GM19467 (cell line): ENCODE data around the gene ACVR2A.
A peak's percentile ranks its signal among the peaks of the same experiment; 100 is the strongest.

Experiments used
- ATAC-seq: cut with Tn5 transposase; IDR thresholded peaks from one replicate; pipeline ENCODE4 v1.9.1; 2021; ENCODE audit warnings: mild to moderate bottlenecking, moderate library complexity; ENCODE audit not compliant: unreplicated experiment

ACVR2A gene

GRCh38 chr2:147917161-147917560 is 72.3 kb downstream of the ACVR2A start:
- no peak for ATAC-seq

- ATAC-seq = no peak
Measured at GRCh38 chr2:147923846-147924245, 79.0 kb downstream of the ACVR2A start.

DNA sequence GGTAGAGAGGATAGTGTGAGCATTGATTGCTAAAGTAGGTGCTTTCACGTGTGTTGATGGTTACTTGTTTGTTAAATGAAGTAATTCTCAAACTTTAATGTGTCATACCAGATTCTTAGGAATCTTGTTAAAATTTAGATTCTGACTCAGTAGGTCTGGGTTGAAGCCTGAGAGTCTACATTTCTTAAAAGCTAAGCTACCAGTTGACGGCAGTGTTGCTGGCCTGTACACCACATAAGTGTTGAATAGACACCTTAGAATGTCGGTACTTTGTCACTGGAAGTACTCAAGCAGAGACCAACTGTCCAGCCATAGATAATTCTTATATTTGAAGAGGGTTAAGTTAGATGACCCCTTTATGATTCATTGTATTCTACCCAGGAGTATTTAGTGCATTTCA is 79.8 kb downstream of the ACVR2A start:
- ATAC-seq = no peak

DNA sequence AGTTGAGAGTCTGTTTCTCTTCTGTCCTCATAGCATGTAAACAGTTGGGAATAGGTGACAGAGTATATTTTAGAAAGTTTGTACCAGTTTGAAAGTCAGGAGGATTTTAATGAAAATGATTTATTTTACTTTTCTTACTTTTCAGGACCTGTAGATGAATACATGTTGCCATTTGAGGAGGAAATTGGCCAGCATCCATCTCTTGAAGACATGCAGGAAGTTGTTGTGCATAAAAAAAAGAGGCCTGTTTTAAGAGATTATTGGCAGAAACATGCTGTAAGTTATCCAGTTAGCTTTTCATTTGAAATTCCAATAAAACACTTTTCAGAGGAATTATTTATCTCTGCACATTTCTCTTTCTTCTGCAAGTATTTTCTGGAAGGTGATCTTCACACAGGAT is 81.1 kb downstream of the ACVR2A start:
- no peak for ATAC-seq

- no peak for ATAC-seq
Measured at GRCh38 chr2:147927053-147927588, 82.3 kb downstream of the ACVR2A start.

DNA sequence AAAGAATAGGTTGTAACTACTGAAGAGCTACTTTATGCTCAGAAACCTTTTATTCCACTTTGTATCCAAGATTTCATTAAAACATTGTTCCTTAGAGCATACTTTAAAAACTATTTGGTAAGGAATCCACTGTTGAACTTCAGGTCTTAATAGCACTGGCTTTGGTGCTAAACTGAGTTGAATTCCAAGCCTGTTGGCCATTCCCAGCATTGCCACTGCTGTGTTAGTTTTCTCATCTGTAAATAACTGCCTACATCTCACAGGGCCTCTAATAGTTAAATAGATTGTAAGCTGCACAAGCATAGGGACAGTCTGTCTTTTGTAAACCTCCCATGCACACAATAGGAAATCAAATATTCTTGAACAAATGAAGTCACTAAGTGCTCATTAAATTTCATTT is 89.1 kb downstream of the ACVR2A start:
- no peak for ATAC-seq

GRCh38 chr2:147934881-147935620 is 90.2 kb downstream of the ACVR2A start:
- ATAC-seq = no peak

DNA sequence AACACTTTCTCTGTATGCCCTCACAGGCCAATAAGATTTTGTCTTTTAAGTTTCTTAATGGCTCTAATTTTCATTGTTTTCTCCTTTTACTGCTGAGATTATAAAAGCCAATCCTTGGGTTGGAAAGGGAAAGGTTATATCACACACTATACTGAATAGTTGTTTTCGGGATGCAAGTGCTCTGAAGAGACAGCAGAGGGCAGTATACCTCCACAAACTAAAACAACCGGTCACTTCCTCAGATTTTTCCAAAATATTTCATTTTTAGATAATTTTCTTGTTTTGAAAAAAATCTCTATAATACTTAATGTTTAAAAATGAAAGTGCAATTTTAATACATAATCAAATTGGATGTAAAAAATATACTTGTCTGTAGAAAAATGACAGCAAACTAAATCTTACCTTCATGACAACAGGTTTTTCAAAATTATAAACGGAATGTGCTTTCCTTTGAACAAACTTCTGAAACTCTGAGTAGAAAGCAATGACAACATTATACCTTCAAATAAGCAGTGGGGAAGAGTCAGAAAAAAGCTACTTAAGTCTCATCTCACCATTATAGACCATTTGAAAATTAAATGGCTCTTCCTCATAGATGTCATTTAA is 93.0 kb downstream of the ACVR2A start:
- peak; percentile 65 for ATAC-seq

DNA sequence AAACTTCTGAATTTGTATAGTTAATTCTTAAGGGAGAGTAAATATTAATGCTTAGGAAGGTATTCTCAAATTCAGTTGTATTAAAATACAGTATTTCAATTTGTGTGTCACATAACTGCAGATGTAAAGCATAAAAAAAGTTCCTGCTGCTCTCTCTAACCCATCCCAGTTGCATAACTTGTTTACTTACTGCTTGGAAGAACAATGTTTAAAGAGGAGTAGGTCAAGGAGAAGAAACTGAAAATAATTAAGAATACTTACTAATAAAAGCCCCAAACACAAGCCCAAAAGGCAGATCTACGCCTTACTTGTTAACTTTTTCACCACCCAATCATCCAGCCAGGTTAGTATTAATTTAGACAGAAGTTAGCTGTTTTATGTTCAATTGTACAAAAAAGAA is 94.5 kb downstream of the ACVR2A start:
- ATAC-seq = no peak

DNA sequence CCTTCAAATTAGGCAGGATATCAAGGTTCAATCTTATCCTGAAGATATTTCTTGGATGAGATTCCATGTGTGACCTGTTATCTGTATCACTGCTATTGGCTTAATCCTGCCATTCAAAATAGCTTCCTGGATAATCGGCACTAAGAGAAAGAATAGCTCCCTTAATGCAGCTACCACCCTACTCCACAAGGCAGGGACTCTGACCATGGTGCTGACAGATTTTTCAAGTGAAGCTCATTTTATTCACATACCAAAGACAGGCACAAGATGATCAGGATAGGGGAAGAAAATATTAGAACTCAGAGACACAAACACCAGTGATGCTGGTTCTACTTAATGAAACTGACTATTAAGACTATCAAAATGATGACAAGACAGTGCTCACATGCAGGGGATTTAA is 100.8 kb downstream of the ACVR2A start:
- no peak for ATAC-seq

GRCh38 chr2:147952118-147952517 is 107.3 kb downstream of the ACVR2A start:
- ATAC-seq = no peak

GRCh38 chr2:147968571-147968970 is 123.7 kb downstream of the ACVR2A start:
- ATAC-seq = no peak

DNA sequence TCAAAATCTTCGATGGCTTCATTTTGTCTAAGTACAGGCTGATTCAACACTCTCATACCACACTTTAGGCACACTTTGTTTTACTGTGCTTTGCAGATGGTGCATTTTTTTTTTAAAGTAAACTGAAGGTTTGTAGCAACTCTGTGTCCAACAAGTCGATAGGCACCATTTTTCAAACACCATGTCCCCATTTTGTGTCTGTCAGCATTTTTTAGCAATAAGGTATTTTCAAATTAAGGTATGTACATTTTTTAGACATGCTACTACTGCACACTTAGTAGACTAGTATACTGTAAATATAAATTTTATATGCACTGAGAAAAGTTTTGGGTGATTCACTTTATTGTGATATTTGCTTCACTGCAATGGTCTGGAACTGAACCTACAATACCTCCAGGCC is 131.3 kb downstream of the ACVR2A start:
- ATAC-seq = no peak

- no peak for ATAC-seq
Measured at GRCh38 chr2:147977679-147978078, 132.8 kb downstream of the ACVR2A start.
